Femur (tissue), 1 donor: ENCODE results near the gene LAMB3.
A peak's percentile ranks its signal among the peaks of the same experiment; 100 is the strongest.

Source experiments
- DNase-seq: peaks from one replicate; pipeline ENCODE4 v3.0.0-alpha.2; 2017

Gene LAMB3

GRCh38 chr1:209659909-209660308 lies 7.7 kb upstream of the LAMB3 start:
- no peak for DNase-seq

GRCh38 chr1:209657918-209658317 lies 5.7 kb upstream of the LAMB3 start:
- no peak for DNase-seq

- no peak for DNase-seq
Observed at GRCh38 chr1:209657140-209657879, 5.1 kb upstream of the LAMB3 start.

- DNase-seq, result no peak
Observed at GRCh38 chr1:209655411-209656231, 3.4 kb upstream of the LAMB3 start.

GRCh38 chr1:209653915-209654351 lies 1.7 kb upstream of the LAMB3 start:
- no peak for DNase-seq

GRCh38 chr1:209652873-209653401 lies 712 bp upstream of the LAMB3 start:
- DNase-seq, result peak; percentile 87

GRCh38 chr1:209651138-209651587 lies 1.1 kb downstream of the LAMB3 start:
- DNase-seq, result peak; percentile 47

- DNase-seq, result peak; percentile 37
Observed at GRCh38 chr1:209650454-209650853, 1.8 kb downstream of the LAMB3 start.

GRCh38 chr1:209648931-209649776 lies 3.1 kb downstream of the LAMB3 start:
- no peak for DNase-seq

GRCh38 chr1:209648346-209648745 lies 3.9 kb downstream of the LAMB3 start:
- no peak for DNase-seq

- DNase-seq, result no peak
Observed at GRCh38 chr1:209647156-209647555, 5.1 kb downstream of the LAMB3 start.

- no peak for DNase-seq
Observed at GRCh38 chr1:209646558-209646957, 5.7 kb downstream of the LAMB3 start.

GRCh38 chr1:209645574-209646452 lies 6.4 kb downstream of the LAMB3 start:
- no peak for DNase-seq

GRCh38 chr1:209643285-209644020 lies 8.8 kb downstream of the LAMB3 start:
- DNase-seq, result peak; percentile 80

- no peak for DNase-seq
Observed at GRCh38 chr1:209642816-209643215, 9.4 kb downstream of the LAMB3 start.

GRCh38 chr1:209641832-209642172 lies 10.4 kb downstream of the LAMB3 start:
- DNase-seq, result peak; percentile 87

GRCh38 chr1:209635850-209636249 lies 16.4 kb downstream of the LAMB3 start:
- DNase-seq, result no peak

- no peak for DNase-seq
Observed at GRCh38 chr1:209634005-209634737, 18.1 kb downstream of the LAMB3 start.

- DNase-seq, result no peak
Observed at GRCh38 chr1:209633335-209633997, 18.8 kb downstream of the LAMB3 start.
